GM12874 (cell line): Measurements from ENCODE around the gene DCAF7.

Experiments used
- TF ChIP-seq, protein P1 (sequence below): IDR thresholded peaks from 2 replicates; pipeline ENCODE4 v1.5.1; 2011; ENCODE audit warnings: low read depth, mild to moderate bottlenecking, control low read depth, low read length, moderate library complexity; ENCODE audit not compliant: insufficient read depth

Gene DCAF7

DNA sequence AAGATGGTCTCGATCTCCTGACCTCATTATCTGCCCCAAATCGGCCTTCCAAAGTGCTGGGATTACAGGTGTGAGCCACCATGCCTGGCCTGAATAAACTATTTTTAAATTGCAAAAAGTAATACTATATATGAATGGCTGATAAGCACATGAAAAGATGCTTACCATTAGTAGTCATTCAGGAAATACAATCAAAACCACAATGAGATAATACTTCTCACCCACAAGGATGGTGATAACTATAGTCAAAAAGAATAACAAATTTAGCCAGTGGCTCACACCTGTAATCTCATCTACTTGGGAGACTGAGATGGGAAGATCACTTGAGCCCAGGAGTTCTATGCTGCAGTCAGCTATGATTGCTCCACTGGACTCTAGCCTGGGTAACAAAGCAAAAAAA is 48.0 kb downstream of the DCAF7 start:
- TF ChIP-seq, protein P1, sequence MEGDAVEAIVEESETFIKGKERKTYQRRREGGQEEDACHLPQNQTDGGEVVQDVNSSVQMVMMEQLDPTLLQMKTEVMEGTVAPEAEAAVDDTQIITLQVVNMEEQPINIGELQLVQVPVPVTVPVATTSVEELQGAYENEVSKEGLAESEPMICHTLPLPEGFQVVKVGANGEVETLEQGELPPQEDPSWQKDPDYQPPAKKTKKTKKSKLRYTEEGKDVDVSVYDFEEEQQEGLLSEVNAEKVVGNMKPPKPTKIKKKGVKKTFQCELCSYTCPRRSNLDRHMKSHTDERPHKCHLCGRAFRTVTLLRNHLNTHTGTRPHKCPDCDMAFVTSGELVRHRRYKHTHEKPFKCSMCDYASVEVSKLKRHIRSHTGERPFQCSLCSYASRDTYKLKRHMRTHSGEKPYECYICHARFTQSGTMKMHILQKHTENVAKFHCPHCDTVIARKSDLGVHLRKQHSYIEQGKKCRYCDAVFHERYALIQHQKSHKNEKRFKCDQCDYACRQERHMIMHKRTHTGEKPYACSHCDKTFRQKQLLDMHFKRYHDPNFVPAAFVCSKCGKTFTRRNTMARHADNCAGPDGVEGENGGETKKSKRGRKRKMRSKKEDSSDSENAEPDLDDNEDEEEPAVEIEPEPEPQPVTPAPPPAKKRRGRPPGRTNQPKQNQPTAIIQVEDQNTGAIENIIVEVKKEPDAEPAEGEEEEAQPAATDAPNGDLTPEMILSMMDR, result no peak

DNA sequence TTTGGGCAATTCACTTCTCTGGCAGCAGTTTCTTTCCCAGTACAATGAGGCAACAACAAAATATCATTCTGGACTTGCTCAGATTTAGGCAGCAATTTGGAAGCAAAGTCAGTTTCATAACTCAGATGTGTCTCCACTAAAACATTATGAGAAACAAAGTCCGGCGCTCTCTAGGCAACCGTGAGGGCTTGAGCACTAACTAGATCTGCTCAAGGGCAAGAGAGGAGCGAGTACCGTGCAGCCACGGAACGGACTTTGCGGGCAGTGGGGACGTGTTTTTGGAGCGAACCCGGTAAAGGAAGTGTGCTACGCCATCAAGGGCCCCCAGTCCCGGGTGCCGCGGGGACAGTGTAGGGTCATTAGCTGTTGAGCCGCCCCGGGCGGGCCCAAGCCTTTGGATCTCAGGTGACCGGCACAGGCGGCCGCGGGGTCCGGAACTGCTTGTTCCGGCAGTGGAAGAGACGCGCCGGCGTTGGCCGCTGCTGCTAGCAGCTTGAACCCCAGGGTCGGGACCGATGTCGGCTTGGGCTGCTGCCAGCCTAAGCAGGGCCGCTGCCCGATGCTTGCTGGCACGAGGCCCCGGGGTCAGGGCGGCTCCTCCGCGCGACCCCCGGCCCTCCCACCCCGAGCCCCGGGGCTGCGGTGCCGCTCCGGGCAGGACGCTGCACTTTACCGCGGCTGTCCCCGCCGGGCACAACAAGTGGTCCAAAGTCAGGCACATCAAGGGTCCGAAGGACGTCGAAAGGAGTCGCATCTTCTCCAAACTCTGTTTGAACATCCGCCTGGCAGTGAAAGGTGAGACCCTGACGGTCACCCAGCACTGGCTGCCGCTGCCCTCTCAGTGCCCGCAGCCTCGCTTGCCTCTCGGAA is 50.5 kb downstream of the DCAF7 start, which contains the start of gene TACO1:
TSS of gene TACO1 (plus strand) at position 327 of the 870 bp plus-strand sequence. CDS start at position 516, 189 bp downstream.
- TF ChIP-seq, protein P1, result no peak

DNA sequence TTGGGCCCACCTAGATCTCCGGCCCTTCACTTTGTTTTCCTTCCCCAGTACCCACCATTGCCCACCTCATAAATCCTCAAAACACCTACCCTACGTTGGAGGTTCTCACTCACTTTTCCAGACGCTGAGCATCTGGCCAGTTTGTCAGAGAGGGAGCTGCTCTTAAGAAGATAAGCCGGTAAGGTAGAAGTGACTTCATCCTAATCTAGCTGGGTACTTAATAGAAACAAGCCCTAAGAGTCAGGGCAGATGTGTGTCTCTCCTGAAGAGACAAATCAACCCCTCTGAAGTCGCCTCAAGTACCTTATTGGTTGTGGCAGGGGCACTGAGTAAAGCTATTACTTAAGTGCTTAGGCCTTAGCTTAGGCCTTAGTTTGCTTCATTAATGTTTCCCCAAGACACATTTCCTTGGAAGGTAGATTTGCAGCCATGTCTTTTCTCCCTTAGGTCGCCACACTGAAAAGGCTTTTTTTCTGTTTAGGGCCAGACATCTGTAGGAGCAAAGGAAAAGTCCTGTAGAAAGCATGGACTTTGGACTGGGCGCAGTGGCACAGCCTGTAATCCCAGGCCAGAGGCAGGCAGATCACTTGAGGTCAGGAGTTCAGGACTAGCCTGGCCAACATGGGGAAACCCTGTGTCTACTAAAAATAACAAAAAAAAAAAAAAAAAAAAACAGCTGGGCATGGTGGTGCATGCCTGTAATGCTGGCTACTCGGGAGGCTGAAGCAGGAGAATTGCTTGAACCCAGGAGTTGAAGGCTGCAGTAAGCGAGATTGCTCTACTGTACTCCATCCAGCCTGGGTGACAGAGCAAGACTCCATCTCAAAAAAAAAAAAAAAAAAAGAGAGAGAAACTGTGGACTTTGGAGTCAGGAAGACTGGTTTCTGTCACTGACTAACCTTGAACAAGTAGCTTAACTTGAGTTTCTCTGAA is 51.4 kb downstream of the DCAF7 start:
- TF ChIP-seq, protein P1, result no peak

DNA sequence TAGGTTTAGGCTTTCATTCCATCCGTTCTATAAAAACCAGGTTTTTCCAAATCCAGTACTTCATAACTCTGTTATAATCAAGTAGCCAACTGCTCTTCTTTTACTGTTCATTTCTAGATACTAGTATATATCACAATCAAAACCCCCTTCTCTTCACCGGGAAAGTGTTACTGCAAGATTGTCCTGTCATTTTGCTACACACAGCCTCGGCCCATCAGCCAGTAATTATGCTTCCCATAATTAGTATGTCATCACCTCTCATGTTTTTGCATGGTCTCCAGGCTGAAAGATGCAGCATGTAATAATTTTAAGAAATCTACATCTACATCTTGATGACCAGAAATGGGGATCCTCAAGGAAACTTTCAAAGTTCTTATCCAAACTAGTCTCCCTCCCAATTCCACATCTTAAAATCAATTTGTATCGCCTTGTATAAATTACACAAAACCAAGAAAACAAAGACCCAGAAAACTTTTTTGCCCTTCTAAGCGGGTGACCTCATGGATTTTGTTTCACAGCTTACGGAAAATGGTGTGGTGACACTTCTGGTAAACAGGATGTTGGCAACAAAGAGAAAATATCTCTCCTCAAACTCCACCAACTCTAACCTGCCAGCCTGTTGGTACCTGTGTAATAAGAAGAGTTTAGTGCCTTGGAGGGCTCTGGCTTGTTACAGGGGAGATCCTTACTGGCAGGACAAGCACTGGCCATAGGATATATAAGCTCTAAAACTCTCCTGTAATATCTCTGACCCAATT is 59.7 kb downstream of the DCAF7 start:
- TF ChIP-seq, protein P1, result no peak

DNA sequence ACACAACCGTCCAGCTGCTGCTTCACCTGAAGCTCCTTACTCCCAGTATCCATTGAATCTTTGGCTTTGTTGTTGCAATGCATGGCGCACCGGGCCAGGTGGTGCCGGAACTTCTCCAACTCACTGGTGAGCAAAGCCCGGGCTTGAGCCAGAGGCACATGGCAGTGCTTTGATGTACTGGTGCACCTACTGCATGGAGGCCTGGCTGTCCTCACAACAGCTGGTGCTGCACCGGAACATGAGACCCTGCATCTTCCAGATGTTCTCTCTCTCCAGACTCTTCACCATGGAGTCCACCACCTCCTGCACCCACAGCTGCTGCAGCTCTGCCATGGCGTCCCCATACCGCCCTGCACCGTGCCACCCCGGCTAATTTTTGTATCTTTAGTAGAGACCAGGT is 60.6 kb downstream of the DCAF7 start:
- TF ChIP-seq, protein P1, result no peak

DNA sequence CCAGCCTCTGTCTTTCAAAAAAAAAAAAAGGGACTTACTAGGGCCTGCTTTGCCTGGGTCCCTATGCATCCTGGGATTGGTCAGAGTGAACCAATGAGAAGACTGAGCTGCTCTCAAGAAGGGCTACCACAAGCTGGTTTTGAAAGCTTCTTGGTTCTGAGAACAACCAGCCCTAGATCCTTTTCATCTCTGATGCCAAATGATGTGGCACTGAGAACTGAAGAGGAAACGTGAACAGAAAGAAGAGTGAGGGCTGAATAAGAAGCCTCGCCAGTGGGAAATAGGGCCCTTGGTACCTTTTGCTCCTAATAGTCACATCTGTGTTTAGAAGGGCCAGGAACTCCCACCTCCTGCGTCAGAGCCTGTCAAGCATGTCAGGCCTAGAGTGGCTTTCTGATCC is 61.1 kb downstream of the DCAF7 start:
- TF ChIP-seq, protein P1, result no peak

DNA sequence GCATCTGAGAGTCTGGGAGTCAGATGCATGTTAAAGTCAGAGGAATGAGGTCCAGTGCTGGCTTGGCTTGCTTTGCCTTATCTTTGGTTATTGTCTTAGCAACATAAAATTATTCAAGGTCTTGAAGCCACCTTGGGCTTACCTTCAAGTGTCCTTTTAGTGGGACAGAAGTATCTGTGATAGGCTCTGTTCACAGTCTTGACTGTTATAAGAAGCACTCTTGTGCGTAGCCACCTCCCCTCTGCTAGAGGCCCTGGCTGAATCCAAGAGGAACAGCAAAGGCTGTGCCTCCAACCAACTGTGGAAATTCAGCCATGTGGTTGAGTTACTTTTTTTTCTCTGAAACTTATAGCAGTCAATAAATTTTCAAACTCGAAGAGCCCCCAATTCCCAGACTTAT is 63.4 kb downstream of the DCAF7 start:
- TF ChIP-seq, protein P1, result no peak
